ENCODE data around the gene NET1. TPM values are rescaled to one million over a fixed set of nuclear protein-coding genes. Genes with fewer than 3 reads are reported as not detected.

The NET1 gene
- total RNA-seq, 4 donors from 2014 or later = 50.9 to 151 (median 112) TPM

DNA sequence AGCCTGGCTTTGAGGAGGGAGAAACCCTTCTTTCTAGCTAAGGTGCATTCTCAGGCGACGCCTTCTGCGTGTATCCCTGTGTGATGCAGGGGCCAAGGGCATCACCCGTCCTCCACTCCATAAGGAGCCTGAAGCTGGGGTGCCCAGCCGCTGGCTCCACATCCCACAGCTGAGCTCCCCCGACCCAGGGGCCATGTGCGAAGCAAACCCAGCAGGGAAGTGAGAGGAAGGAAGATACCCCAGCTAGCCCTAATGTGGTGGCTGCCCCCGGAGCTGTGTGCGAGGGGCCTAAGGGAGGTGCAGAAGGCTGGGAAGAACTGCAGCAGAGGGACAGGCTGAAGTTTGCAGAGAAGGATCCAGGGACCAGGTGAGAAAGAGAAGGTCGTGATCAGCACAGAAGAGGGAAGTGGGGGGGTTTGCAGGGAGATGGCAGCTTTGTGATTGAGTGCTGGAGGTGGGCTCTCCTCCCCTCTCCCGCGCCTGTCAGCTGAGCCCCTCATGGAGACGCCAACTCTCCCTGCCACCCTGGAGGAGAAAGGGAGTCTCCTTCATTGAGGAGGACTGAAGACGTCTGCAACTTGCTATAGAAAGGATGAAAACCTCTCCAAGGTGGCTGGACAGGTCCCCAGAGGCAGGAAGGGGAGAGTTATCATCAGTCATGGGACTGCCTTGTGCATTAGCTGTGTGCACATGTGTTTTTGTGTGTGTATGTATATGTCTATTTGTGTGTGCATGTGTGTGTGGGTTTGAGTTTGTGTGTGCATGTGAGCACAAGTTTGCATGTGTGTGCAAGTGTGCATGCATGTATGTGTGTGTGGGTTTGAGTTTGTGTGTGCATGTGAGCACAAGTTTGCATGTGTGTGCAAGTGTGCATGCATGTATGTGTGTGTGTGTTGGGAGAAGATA, 90.5 kb downstream of the NET1 start:
- TF ChIP-seq, protein P1, sequence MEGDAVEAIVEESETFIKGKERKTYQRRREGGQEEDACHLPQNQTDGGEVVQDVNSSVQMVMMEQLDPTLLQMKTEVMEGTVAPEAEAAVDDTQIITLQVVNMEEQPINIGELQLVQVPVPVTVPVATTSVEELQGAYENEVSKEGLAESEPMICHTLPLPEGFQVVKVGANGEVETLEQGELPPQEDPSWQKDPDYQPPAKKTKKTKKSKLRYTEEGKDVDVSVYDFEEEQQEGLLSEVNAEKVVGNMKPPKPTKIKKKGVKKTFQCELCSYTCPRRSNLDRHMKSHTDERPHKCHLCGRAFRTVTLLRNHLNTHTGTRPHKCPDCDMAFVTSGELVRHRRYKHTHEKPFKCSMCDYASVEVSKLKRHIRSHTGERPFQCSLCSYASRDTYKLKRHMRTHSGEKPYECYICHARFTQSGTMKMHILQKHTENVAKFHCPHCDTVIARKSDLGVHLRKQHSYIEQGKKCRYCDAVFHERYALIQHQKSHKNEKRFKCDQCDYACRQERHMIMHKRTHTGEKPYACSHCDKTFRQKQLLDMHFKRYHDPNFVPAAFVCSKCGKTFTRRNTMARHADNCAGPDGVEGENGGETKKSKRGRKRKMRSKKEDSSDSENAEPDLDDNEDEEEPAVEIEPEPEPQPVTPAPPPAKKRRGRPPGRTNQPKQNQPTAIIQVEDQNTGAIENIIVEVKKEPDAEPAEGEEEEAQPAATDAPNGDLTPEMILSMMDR (IDR thresholded peaks at IDR 0.05) = no peak
- TF ChIP-seq POLR2A (IDR thresholded peaks at IDR 0.05) = no peak
- Histone ChIP-seq H3K4me1 (peaks cover 42 to 58% of the 10 kb centered on the region in 2 donors), H3K4me3 (replicated peaks in 1 of 3) (no peak overlapping the region), H3K9me3 (no peaks in the 10 kb centered on the region), H3K36me3 (no peaks in the 10 kb centered on the region), H3K27ac (peak overlapping the region; percentile 80 to 94 (median 91)), H3K27me3 (no peaks in the 10 kb centered on the region)
- DNase-seq = no peak
- intact Hi-C loops (cut with DNase I) = no loop called here
- 54 to 64% methylated on average over 11 to 14 of the region's 14 CpGs for WGBS, 2 donors

DNA sequence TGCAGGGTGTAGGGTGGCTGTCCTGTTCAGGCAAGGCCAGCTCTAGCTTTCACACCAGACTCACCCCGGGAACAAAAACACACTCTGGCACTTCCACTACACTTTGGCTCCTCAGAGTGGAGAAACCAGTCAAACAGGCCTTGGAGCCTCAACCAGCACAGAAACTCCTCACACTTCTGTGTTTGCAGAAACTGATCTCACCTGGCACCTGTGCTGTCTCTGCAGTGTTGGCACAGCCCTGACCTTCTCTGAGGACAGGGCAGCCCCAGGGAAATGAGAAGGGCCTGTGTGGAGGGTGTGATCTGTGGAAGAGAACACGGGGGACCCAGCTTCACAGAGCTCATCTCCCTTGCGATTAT, 91.1 kb downstream of the NET1 start:
- TF ChIP-seq, protein P1 (IDR thresholded peaks at IDR 0.05) = no peak
- TF ChIP-seq POLR2A (IDR thresholded peaks at IDR 0.05) = peak in 1 of 2 donors; percentile 30
- 38 to 44% methylated on average over 3 of the region's 3 CpGs for WGBS, 2 donors
- DNase-seq = peak; percentile 90 to 91
- no peaks in the 10 kb centered on the region for H3K36me3 ChIP-seq
- H3K4me1 ChIP-seq = peaks cover 45 to 62% of the 10 kb centered on the region in 2 donors
- no peak overlapping the region for H3K4me3 ChIP-seq (replicated peaks in 1 of 3)
- H3K27ac ChIP-seq = peak overlapping the region; percentile 63 to 94 (median 91)
- intact Hi-C loops (cut with DNase I) = no loop called here
- H3K9me3 ChIP-seq = no peaks in the 10 kb centered on the region
- no peaks in the 10 kb centered on the region for H3K27me3 ChIP-seq

DNA sequence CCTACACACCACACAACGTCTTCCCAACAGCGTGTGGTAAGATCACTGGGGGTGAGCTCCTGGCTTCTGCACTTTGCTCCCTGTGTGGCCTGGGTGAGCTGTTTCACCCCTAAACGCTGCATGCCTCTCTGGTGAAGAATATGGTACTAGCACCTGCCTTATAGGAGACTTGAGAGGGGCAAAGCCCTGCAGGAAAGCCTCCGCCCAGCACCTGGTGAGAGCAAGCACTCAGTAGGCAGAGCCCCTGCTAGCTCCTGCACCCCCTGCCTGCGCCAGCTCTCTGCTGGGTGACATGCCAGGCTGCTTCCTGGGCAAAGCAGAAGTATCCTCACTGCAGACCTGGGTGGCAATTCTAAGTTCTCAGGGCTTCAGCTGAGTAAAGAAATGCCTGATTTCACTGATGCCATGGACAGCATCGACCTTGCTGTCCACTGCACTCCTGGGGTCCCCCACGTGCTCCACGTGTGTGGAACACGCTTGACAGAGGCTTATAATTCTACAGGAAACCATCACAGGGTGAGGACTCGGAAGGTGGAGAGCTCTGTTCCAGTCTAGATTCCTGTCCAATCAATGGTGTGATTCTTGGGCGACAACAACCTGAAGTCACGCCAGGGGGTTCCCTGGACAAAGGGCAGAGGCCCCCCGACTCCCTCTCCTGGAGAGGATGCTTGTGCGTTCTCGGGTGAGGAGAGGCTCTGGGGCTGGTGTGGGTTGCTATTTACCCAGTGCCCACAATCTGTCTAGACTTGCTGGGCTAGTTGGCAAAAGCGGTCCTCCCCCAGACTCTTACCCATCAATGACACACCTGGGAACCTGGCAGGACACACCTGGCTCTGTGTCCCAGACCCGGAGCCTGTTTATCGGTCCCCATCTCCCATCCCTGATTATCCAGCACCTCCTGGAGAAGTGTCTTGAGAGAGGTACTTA, 92.1 kb downstream of the NET1 start:
- Histone ChIP-seq H3K27ac (peak overlapping the region; percentile 63 to 94 (median 85)), H3K36me3 (no peaks in the 10 kb centered on the region), H3K9me3 (no peaks in the 10 kb centered on the region), H3K4me3 (replicated peaks in 1 of 3) (no peak overlapping the region), H3K27me3 (no peaks in the 10 kb centered on the region), H3K4me1 (peaks cover 45 to 62% of the 10 kb centered on the region in 2 donors)
- WGBS, 2 donors = 72 to 77% methylated on average over 16 to 18 of the region's 18 CpGs
- intact Hi-C loops (cut with DNase I) = no loop called here
- DNase-seq = peak; percentile 31 to 45
- no peak for TF ChIP-seq POLR2A (IDR thresholded peaks at IDR 0.05)
- TF ChIP-seq, protein P1 (IDR thresholded peaks at IDR 0.05) = no peak

DNA sequence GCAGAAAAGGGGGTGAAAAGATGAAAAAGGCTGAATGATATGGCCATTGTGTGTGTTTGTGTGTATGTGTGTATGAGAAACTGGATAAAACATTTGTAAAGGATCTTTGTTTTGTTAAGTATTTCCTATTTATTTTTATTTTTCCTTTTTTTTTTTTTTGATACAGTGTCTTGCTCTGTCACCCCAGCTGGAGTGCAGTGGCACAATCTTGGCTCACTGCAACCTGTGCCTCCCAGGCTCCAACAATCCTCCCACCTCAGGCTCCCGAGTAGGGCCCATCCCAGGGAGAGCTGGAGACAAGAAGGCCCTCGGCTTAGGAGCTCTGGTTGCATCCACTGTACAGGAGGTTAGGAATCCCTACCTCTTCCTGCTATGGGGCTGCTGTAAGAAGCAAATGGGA, 93.9 kb downstream of the NET1 start:
- no peak for TF ChIP-seq POLR2A (IDR thresholded peaks at IDR 0.05)
- TF ChIP-seq, protein P1 (IDR thresholded peaks at IDR 0.05) = no peak
- Histone ChIP-seq H3K36me3 (no peaks in the 10 kb centered on the region), H3K4me3 (replicated peaks in 1 of 3) (no peak overlapping the region), H3K27me3 (no peaks in the 10 kb centered on the region), H3K9me3 (no peaks in the 10 kb centered on the region), H3K4me1 (peaks cover 43 to 56% of the 10 kb centered on the region in 2 donors), H3K27ac (peak overlapping the region in 1 of 3 donors; percentile 75)
- WGBS, 2 donors = 66 to 68% methylated on average over 2 of the region's 2 CpGs
- intact Hi-C loops (cut with DNase I) = no loop called here
- DNase-seq = peak in 1 of 2 donors; percentile 28

Measured in thyroid gland (tissue), 4 donors.